HG03175 (cell line): Measurements from ENCODE around the gene SLC9A7.
A peak's percentile ranks its signal among the peaks of the same experiment; 100 is the strongest.
"Not testable (repeated sequence)": the region's sequence is repeated elsewhere in the genome, so short reads cannot be mapped to it uniquely, and the experiment has no call there.

Experiments used
- ATAC-seq: cut with Tn5 transposase; IDR thresholded peaks from one replicate; pipeline ENCODE4 v1.9.1; 2021; ENCODE audit warnings: mild to moderate bottlenecking, moderate library complexity; ENCODE audit not compliant: unreplicated experiment

SLC9A7 gene

GRCh38 chrX:46758956-46759644, at the start of gene SLC9A7:
TSS of gene SLC9A7 (minus strand) at chrX:46759118. CDS start at chrX:46759029, 89 bp downstream.
- ATAC-seq: peak; percentile 74

- ATAC-seq: no peak
Observed at GRCh38 chrX:46805270-46805669, 46.4 kb upstream of the SLC9A7 start.

- no peak for ATAC-seq
Observed at GRCh38 chrX:46803140-46803539, 44.2 kb upstream of the SLC9A7 start.

- no peak for ATAC-seq
Observed at GRCh38 chrX:46796574-46797191, 37.8 kb upstream of the SLC9A7 start.

GRCh38 chrX:46793386-46794143, 34.6 kb upstream of the SLC9A7 start:
- ATAC-seq: no peak

GRCh38 chrX:46792810-46793188, 33.9 kb upstream of the SLC9A7 start:
- ATAC-seq: no peak

- ATAC-seq: no peak
Observed at GRCh38 chrX:46791927-46792809, 33.2 kb upstream of the SLC9A7 start.

GRCh38 chrX:46788902-46789301, 30.0 kb upstream of the SLC9A7 start:
- no peak for ATAC-seq

DNA sequence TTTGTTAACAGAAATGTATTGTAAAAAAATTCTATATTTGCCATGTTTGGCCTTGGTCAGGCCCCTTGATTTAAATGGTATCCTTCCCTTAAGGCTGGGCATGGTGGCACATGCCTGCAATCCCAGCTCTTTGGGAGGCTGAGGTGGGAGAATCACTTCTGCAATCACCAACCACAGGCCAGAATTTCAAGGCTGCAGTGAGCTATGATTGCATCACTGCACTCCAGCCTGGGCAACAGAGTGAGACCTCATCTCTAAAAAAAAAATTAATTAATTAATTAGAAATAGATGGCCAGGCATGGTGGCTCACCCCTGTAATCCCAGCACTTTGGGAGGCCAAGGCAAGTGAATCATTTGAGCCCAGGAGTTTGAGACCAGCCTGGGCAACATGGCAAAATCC, 25.5 kb upstream of the SLC9A7 start:
- ATAC-seq: not testable (repeated sequence)

DNA sequence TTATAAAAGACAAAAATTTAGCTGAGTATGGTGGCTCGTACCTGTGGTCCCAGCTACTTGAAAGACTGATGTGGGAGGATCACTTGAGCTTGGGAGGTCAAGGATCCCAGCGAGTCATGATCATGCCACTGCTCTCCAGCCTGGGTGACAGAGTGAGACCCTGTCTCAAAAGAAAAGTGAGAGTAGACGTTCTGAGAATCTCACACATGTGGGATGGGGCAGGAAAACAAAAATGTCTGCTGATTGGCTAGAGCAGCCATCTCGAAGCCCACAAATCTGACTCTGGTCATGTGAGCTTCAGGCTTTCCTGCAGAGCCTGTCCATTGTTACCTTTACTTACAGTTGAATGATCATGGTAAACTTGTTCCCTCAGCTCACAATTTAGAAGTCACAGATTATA, 23.1 kb upstream of the SLC9A7 start:
- no peak for ATAC-seq

- ATAC-seq: no peak
Observed at GRCh38 chrX:46777971-46778810, 19.3 kb upstream of the SLC9A7 start.

GRCh38 chrX:46770817-46771163, 11.9 kb upstream of the SLC9A7 start:
- no peak for ATAC-seq

- ATAC-seq: no peak
Observed at GRCh38 chrX:46770000-46770816, 11.3 kb upstream of the SLC9A7 start.

- no peak for ATAC-seq
Observed at GRCh38 chrX:46762963-46763362, 4.0 kb upstream of the SLC9A7 start.

GRCh38 chrX:46759645-46759974, 692 bp upstream of the SLC9A7 start:
- no peak for ATAC-seq

GRCh38 chrX:46758163-46758955, 559 bp downstream of the SLC9A7 start:
- peak; percentile 20 for ATAC-seq

DNA sequence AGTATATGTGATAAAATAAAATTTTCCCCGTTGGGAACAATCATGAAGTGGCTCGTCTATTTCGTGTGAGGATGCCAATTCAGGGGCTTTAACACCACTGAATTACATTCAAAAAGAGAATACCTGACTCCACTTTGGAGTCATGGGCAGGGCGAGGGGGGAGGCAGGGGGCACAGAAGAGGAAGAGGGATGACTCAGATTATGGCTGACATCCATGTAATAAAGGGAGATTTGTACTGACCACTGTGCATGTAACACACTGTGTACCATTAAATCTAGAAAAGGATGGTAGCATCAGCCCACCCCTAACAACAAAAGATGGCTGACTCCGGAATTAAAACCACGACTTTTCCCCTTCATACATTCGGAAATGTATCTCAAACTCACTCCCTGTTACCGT, 1.3 kb downstream of the SLC9A7 start:
- no peak for ATAC-seq

DNA sequence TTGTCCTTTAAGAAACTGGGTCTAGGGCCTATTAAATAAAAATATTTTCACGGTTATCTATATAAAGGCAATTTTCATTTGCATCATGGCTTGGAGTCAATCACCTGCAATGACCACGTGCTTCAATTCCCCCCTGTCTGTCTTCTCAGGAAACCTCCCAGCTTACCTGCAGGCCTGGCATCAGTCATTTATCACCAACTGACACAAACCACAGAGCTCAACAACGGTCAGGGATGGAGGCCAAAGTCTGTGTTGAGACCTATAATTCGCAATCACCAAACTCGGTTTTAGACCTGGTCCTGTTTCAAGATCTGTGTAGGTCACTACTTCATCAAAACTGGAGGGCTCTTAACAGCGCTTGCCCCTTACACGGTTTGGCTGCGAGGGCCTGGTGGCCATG, 1.9 kb downstream of the SLC9A7 start:
- no peak for ATAC-seq

DNA sequence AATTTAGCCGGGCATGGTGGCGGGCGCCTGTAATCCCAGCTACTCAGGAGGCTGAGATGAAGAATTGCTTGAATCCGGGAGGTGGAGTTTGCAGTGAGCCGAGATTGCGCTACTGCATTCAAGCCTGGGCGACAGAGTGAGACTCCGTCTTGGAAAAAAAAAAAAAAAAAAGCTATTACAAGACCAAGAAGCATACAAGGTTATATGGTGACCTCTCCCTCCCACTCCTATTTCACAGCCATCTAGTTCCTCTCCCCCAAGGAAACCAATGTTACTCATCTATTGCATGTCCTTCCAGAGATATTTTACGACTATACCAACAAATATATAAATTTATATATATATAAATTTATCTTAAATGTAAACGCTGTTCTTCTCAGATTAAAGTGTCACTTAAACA, 3.2 kb downstream of the SLC9A7 start:
- no peak for ATAC-seq
